ENCODE results near the gene INTS13.
A peak's percentile ranks its signal among the peaks of the same experiment; 100 is the strongest.

The INTS13 gene, protein sequence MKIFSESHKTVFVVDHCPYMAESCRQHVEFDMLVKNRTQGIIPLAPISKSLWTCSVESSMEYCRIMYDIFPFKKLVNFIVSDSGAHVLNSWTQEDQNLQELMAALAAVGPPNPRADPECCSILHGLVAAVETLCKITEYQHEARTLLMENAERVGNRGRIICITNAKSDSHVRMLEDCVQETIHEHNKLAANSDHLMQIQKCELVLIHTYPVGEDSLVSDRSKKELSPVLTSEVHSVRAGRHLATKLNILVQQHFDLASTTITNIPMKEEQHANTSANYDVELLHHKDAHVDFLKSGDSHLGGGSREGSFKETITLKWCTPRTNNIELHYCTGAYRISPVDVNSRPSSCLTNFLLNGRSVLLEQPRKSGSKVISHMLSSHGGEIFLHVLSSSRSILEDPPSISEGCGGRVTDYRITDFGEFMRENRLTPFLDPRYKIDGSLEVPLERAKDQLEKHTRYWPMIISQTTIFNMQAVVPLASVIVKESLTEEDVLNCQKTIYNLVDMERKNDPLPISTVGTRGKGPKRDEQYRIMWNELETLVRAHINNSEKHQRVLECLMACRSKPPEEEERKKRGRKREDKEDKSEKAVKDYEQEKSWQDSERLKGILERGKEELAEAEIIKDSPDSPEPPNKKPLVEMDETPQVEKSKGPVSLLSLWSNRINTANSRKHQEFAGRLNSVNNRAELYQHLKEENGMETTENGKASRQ

DNA sequence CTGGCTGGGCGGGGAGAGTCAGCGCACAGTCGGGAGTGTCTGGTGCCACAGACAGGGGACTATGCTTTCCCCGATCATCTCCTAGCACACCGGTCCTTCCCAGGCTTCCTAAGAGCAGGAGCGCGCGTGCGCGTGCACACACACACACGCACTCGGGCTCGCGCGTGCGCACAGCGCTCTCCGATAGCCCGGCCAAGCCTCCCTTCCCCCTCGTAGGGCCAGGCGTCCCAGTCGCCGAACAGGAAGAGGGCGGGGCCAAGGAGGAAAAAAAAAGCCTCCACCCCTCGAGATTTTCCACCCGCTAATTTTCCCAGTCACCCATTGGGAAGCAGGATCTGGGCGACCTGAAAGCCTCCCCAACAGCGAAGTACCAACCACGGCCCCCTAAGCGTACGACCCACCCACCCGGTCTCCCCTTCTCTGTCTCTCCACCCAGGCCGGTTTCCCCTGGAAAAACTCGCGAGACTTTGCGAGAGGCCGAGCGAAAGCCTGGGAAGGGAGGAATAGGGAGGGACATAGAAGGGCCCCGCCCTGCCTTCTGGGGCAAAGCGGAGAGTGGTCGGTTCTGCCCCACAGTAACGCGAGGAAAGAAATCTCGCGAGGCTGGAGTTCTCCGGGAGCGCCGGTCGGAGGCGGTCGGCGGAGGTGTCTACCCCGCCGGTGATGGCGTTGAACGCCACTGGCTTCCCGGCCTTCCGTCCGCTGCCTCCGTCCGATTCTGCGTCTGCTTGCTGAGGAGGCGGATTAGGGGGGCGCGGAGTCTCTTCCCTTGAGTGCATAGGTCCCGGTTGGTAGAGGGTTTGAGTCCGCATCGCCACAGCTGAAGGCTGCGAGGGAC lies at the start of gene INTS13, which contains the start of gene FGFR1OP2:
Gene INTS13 (minus strand): TSS at position 119 of the 838 bp plus-strand sequence. CDS start 1,178 bp downstream, outside the sequence.
Gene FGFR1OP2 (plus strand): TSS at position 608 of the 838 bp plus-strand sequence. CDS start 15,689 bp downstream, outside the sequence.
- peak within 1 kb of the TSS; percentile 86 for H3K4me3 ChIP-seq (ENCODE audit: low read depth, low read length)
- TF ChIP-seq POLR2A (IDR thresholded peaks at IDR 0.05; ENCODE audit: extremely low read depth, insufficient read length) (peak; percentile 98), MYC (IDR thresholded peaks at IDR 0.05; ENCODE audit: low read depth, low read length) (peak; percentile 84)
- TF ChIP-seq, protein P1, sequence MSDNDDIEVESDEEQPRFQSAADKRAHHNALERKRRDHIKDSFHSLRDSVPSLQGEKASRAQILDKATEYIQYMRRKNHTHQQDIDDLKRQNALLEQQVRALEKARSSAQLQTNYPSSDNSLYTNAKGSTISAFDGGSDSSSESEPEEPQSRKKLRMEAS (IDR thresholded peaks at IDR 0.05; ENCODE audit: low read depth, low read length) = peak; percentile 88
- TF ChIP-seq, protein P2, sequence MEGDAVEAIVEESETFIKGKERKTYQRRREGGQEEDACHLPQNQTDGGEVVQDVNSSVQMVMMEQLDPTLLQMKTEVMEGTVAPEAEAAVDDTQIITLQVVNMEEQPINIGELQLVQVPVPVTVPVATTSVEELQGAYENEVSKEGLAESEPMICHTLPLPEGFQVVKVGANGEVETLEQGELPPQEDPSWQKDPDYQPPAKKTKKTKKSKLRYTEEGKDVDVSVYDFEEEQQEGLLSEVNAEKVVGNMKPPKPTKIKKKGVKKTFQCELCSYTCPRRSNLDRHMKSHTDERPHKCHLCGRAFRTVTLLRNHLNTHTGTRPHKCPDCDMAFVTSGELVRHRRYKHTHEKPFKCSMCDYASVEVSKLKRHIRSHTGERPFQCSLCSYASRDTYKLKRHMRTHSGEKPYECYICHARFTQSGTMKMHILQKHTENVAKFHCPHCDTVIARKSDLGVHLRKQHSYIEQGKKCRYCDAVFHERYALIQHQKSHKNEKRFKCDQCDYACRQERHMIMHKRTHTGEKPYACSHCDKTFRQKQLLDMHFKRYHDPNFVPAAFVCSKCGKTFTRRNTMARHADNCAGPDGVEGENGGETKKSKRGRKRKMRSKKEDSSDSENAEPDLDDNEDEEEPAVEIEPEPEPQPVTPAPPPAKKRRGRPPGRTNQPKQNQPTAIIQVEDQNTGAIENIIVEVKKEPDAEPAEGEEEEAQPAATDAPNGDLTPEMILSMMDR (IDR thresholded peaks at IDR 0.05; ENCODE audit: low read depth, low read length) = no peak
- DNase-seq (ENCODE audit: low read depth) = peak; percentile 100

DNA sequence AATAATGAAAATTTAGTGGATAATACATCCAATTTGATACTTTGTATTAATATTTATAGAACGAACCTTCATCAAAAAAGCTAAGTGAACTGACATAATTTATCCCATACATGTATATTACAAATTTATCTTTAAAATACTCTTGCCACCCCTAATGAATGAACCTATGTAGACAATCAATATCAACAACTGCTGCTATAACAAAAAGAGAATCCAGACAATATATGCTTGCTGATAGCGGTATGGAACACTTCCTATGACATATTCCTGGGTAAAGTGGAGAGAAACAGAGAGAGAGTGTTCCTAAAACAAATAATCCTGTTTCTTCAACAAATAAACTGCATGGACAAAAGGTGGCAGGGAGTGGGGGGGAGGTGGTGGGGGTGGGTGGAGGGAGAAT lies 45.1 kb upstream of the INTS13 start:
- DNase-seq (ENCODE audit: low read depth) = no peak
- H3K4me3 ChIP-seq (ENCODE audit: low read depth, low read length) = no peak overlapping the region
- TF ChIP-seq POLR2A (IDR thresholded peaks at IDR 0.05; ENCODE audit: extremely low read depth, insufficient read length) (no peak), MYC (IDR thresholded peaks at IDR 0.05; ENCODE audit: low read depth, low read length) (no peak)
- TF ChIP-seq, protein P1 (IDR thresholded peaks at IDR 0.05; ENCODE audit: low read depth, low read length) = no peak
- TF ChIP-seq, protein P2 (IDR thresholded peaks at IDR 0.05; ENCODE audit: low read depth, low read length) = no peak

DNA sequence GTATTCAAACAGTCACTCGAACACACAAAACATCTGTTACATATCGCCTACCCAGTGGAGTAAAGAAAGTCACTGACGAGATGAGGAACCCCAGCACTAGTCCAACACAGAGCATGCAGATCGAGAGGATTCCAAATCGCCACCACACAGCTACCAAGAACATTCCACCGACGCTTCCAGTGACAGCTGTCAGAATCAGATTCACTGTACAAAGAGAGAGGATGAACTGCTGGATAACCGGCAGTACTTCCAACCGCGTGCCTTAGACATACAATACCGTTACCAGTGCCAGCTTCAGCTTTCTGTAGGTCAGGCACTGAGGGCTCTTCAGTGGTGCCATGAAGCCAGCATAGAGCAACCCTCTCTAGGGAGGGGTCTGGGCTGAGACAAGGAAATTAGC lies 42.0 kb upstream of the INTS13 start:
- TF ChIP-seq, protein P1 (IDR thresholded peaks at IDR 0.05; ENCODE audit: low read depth, low read length) = no peak
- TF ChIP-seq POLR2A (IDR thresholded peaks at IDR 0.05; ENCODE audit: extremely low read depth, insufficient read length) = no peak
- TF ChIP-seq, protein P2 (IDR thresholded peaks at IDR 0.05; ENCODE audit: low read depth, low read length) = no peak
- no peak for TF ChIP-seq MYC (IDR thresholded peaks at IDR 0.05; ENCODE audit: low read depth, low read length)
- H3K4me3 ChIP-seq (ENCODE audit: low read depth, low read length) = no peak overlapping the region
- DNase-seq (ENCODE audit: low read depth) = no peak

DNA sequence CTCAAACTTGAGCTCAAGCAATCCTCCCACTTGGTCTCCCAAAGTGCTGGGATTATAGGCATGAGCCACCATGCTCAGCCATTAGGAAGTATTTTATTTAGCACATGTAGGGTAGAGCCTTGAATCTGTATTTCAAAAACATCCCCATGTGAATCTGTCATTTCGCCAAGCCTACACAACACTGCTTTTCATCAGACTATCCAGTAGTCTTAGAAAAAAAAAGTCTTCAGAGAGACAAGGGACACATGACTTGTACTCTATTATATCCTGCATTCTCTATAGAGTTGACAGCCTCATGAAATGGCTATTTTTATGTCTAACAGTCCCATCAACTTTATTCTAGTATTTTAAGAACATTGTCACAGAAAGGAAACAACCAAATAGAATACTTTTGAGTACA lies 41.0 kb upstream of the INTS13 start:
- DNase-seq (ENCODE audit: low read depth) = no peak
- no peak overlapping the region for H3K4me3 ChIP-seq (ENCODE audit: low read depth, low read length)
- TF ChIP-seq MYC (IDR thresholded peaks at IDR 0.05; ENCODE audit: low read depth, low read length) (no peak), POLR2A (IDR thresholded peaks at IDR 0.05; ENCODE audit: extremely low read depth, insufficient read length) (no peak)
- TF ChIP-seq, protein P1 (IDR thresholded peaks at IDR 0.05; ENCODE audit: low read depth, low read length) = no peak
- TF ChIP-seq, protein P2 (IDR thresholded peaks at IDR 0.05; ENCODE audit: low read depth, low read length) = no peak

DNA sequence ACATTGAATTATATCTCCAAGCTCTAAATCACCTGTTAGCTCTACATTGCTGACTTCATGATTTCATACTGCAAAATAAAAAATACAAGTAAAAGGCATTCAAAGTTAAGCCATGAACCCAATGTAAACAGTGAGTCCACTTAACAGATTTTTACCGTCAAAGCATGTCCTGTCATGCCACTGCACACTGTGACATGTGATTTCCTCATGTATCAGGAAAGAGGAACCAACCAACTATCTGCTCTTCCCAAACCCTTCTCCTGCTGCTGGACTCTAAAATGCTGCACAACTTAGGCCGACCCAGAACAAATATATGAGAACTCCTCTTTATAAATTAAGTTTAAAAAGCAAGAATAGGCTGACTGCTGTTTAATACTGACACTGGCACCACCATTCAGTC lies 38.9 kb upstream of the INTS13 start:
- DNase-seq (ENCODE audit: low read depth) = no peak

More for the DNA sequence above, 38.9 kb upstream of the INTS13 start:
- no peak for TF ChIP-seq POLR2A (IDR thresholded peaks at IDR 0.05; ENCODE audit: extremely low read depth, insufficient read length)
- TF ChIP-seq, protein P2 (IDR thresholded peaks at IDR 0.05; ENCODE audit: low read depth, low read length) = no peak
- TF ChIP-seq, protein P1 (IDR thresholded peaks at IDR 0.05; ENCODE audit: low read depth, low read length) = peak; percentile 82
- H3K4me3 ChIP-seq (ENCODE audit: low read depth, low read length) = no peak overlapping the region
